Measurements from ENCODE around the gene COQ9.

- no peak for TF ChIP-seq ZFP30 (CRISPR knock-in tag; IDR thresholded peaks at IDR 0.05)
- no peak for TF ChIP-seq CSDC2 (CRISPR knock-in tag; IDR thresholded peaks at IDR 0.05)
- TF ChIP-seq BACH2 (CRISPR knock-in tag; IDR thresholded peaks at IDR 0.05; ENCODE audit: borderline replicate concordance): no peak
- no peak for TF ChIP-seq ZC3H10 (CRISPR knock-in tag; IDR thresholded peaks at IDR 0.05)
- no peak for TF ChIP-seq RARB (CRISPR knock-in tag; IDR thresholded peaks at IDR 0.05)
- TF ChIP-seq OSR1 (CRISPR knock-in tag; IDR thresholded peaks at IDR 0.05): no peak
- TF ChIP-seq SNAI2 (CRISPR knock-in tag; IDR thresholded peaks at IDR 0.05): no peak
- TF ChIP-seq ZFP3 (CRISPR knock-in tag; IDR thresholded peaks at IDR 0.05): no peak
- TF ChIP-seq GLIS3 (CRISPR knock-in tag; IDR thresholded peaks at IDR 0.05): no peak
These were observed 42.2 kb upstream of the COQ9 start for GRCh38 chr16:57405097-57405496.

All from SK-N-SH treated with all-trans-retinoic acid at 6 μM for 48 hours (cell line).